ENCODE data around the gene USH1C.

USH1C gene

DNA sequence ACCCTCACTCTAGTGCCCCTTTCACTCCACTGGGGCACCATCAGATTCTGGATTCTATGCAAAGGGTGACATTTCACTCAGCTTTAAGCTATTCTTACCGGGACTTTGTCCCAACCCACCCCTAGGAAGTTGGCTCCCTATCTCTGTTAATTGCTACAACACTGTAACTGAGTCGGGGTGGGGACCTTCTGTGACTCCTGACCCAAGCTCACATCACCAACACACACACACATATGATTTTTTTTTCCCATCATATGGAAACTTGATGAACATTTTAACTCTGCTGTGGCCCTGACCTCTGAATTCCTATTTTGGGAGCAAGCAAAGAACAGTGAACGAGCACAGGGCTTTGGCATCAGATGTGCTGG lies 16.6 kb downstream of the USH1C start:
- H3K4me1 Mint-ChIP-seq, result peaks cover 66% of the 10 kb centered on the region
- peaks cover 18% of the 10 kb centered on the region for H3K27me3 Mint-ChIP-seq (ENCODE audit: low read depth, poor library complexity)

DNA sequence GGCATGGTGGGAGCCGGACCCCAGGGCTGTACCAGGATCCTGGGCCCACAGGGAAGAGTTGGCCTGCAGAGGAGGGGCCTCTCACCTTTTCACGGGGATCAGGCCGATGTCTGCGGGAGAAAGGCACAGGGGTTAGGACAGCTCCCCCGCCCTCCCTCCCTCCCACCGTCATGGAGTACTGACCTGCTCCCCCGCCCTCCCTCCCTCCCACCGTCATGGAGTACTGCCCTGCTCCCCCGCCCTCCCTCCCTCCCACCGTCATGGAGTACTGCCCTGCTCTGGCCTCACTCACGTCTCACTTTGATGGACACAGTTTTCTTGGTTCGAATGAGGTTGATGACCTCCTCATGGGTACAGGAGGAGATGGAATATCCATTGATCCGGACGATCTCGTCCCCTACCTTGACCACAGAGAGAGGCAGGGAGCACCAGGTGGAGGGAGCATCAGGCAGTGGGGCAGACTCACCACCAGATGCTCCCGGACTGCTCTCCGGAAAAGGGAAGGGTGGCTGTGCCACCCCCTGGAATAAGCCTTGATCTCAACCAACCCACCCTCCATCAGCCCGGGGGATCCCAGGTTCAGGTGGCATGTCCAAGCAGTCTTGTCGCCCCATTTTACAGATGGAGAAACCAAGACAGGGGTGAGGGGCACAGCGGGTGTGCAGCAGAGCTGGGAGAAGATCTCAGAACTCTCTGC lies 17.1 kb downstream of the USH1C start:
- Mint-ChIP-seq H3K36me3 (ENCODE audit: low read depth) (no peaks in the 10 kb centered on the region), H3K27me3 (ENCODE audit: low read depth, poor library complexity) (peaks cover 18% of the 10 kb centered on the region), H3K4me1 (peaks cover 66% of the 10 kb centered on the region), H3K9me3 (no peaks in the 10 kb centered on the region), H3K27ac (no peak overlapping the region), H3K4me3 (no peak overlapping the region)
- TF ChIP-seq, protein P1, sequence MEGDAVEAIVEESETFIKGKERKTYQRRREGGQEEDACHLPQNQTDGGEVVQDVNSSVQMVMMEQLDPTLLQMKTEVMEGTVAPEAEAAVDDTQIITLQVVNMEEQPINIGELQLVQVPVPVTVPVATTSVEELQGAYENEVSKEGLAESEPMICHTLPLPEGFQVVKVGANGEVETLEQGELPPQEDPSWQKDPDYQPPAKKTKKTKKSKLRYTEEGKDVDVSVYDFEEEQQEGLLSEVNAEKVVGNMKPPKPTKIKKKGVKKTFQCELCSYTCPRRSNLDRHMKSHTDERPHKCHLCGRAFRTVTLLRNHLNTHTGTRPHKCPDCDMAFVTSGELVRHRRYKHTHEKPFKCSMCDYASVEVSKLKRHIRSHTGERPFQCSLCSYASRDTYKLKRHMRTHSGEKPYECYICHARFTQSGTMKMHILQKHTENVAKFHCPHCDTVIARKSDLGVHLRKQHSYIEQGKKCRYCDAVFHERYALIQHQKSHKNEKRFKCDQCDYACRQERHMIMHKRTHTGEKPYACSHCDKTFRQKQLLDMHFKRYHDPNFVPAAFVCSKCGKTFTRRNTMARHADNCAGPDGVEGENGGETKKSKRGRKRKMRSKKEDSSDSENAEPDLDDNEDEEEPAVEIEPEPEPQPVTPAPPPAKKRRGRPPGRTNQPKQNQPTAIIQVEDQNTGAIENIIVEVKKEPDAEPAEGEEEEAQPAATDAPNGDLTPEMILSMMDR (IDR thresholded peaks at IDR 0.05), result no peak
- DNase-seq, result no peak

More for the DNA sequence above, 16.6 kb downstream of the USH1C start:
- no peaks in the 10 kb centered on the region for H3K9me3 Mint-ChIP-seq
- H3K4me3 Mint-ChIP-seq, result no peak overlapping the region
- TF ChIP-seq, protein P1 (IDR thresholded peaks at IDR 0.05), result no peak
- DNase-seq, result no peak
- no peaks in the 10 kb centered on the region for H3K36me3 Mint-ChIP-seq (ENCODE audit: low read depth)
- no peak overlapping the region for H3K27ac Mint-ChIP-seq

DNA sequence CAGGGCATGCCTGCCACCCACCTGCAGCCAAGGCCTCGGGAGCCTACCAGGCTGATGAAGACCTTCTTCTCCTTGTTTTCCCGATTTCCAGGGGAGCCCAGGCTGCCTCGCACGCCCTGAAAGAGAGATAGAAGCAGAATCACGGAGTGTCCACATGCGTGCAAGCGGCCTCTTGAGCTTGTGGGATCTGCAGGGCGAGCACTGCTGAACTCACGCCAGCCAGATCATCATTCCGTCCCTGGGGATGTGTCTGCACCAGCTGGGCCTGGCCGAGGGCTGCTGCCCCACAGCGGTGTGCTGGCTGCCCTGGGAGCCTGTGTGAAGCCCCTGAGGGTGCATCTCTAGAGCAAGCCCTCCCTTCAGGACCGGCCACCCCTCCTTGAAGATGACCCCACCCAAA lies 17.9 kb downstream of the USH1C start:
- no peaks in the 10 kb centered on the region for H3K36me3 Mint-ChIP-seq (ENCODE audit: low read depth)
- DNase-seq, result no peak
- TF ChIP-seq, protein P1 (IDR thresholded peaks at IDR 0.05), result no peak
- H3K4me1 Mint-ChIP-seq, result peaks cover 59% of the 10 kb centered on the region
- H3K27ac Mint-ChIP-seq, result no peak overlapping the region
- no peak overlapping the region for H3K4me3 Mint-ChIP-seq
- H3K27me3 Mint-ChIP-seq (ENCODE audit: low read depth, poor library complexity), result peaks cover 21% of the 10 kb centered on the region
- no peaks in the 10 kb centered on the region for H3K9me3 Mint-ChIP-seq

DNA sequence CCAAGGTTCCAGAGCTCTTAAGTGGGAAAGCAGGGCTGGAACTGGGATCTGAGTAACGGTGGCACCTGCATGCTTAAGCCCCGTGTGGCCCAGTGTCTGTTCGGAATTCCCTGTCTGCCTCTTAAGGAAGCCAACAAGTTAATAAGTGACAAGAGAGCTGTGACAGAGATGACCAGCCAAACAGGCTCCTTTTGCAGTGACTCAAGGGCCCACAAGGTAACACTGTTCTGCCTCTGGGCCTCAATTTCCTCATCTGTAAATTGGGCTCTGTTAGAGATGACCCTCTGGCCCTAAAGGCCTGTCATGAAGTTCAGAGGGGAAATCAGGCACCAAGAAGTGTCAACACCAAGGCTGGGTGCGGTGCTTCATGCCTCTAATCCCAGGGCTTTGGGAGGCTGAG lies 18.6 kb downstream of the USH1C start:
- Mint-ChIP-seq H3K9me3 (no peaks in the 10 kb centered on the region), H3K4me1 (peaks cover 56% of the 10 kb centered on the region), H3K36me3 (ENCODE audit: low read depth) (no peaks in the 10 kb centered on the region), H3K27me3 (ENCODE audit: low read depth, poor library complexity) (peaks cover 28% of the 10 kb centered on the region), H3K27ac (no peak overlapping the region), H3K4me3 (no peak overlapping the region)
- DNase-seq, result no peak
- TF ChIP-seq, protein P1 (IDR thresholded peaks at IDR 0.05), result no peak

DNA sequence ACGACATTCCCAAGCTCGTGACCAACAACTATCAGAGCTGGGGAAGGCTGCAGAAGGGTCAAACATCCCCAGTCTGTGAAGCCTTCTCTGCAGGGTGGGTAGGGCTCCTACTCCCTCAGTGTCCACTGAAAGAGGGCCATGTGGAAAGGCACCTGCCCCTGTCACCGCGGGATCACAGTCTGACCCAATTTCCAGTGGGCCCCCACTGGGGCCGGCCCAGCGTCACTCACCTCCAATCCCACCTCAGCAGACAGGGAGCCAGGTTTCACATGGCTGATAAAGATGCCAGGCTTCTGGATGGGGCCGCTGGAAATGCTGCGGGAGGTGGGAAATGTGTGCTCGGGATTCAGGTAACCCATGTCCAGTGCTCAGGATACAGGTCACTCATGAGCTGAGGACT lies 20.0 kb downstream of the USH1C start:
- TF ChIP-seq, protein P1 (IDR thresholded peaks at IDR 0.05), result no peak
- Mint-ChIP-seq H3K27ac (no peak overlapping the region), H3K4me3 (no peak overlapping the region), H3K4me1 (peaks cover 51% of the 10 kb centered on the region), H3K9me3 (no peaks in the 10 kb centered on the region), H3K27me3 (ENCODE audit: low read depth, poor library complexity) (peaks cover 22% of the 10 kb centered on the region), H3K36me3 (ENCODE audit: low read depth) (no peaks in the 10 kb centered on the region)
- DNase-seq, result no peak

DNA sequence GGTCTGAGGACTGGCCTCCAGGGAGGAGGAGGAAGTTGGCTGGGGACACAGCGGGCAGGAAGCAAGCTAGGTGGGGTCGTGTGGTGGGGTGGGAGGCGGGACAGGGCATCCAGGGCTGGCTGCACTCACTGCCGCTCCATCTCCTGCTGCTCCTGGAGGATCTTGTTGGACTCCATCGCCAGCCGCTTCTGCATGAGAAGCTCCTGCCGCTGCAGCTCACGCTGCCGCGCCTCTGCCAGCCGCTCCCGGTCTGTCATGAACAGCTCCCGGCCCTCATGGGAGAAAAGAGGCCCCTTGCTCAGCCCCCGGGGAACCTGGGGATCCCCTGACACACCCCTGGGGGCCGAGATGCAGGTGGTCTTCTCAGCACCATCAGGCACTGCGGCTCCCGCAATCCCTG lies 21.6 kb downstream of the USH1C start:
- H3K9me3 Mint-ChIP-seq, result no peaks in the 10 kb centered on the region
- peaks cover 45% of the 10 kb centered on the region for H3K4me1 Mint-ChIP-seq
- no peak overlapping the region for H3K4me3 Mint-ChIP-seq
- no peaks in the 10 kb centered on the region for H3K36me3 Mint-ChIP-seq (ENCODE audit: low read depth)
- DNase-seq, result no peak
- peaks cover 22% of the 10 kb centered on the region for H3K27me3 Mint-ChIP-seq (ENCODE audit: low read depth, poor library complexity)
- TF ChIP-seq, protein P1 (IDR thresholded peaks at IDR 0.05), result no peak
- no peak overlapping the region for H3K27ac Mint-ChIP-seq

All from nephron progenitor cell (in vitro differentiated cells).